NCI-H2227 (cell line): ENCODE data around the gene MROH7.
"Not testable (repeated sequence)": the region's sequence is repeated elsewhere in the genome, so short reads cannot be mapped to it uniquely, and the experiment has no call there.

ENCODE experiments used
- DNase-seq: peaks from one replicate; lab custom pipeline; 2025; ENCODE audit not compliant: unreplicated experiment; lab: John Stamatoyannopoulos, UW

MROH7 gene

GRCh38 chr1:54609301-54609921 is 32.2 kb upstream of the MROH7 start:
- no peak for DNase-seq

GRCh38 chr1:54610048-54610447 is 31.5 kb upstream of the MROH7 start:
- no peak for DNase-seq

GRCh38 chr1:54610601-54611580 is 30.7 kb upstream of the MROH7 start:
- no peak for DNase-seq

- no peak for DNase-seq
These were observed 30.0 kb upstream of the MROH7 start for GRCh38 chr1:54611621-54612020.

GRCh38 chr1:54614024-54614423 is 27.6 kb upstream of the MROH7 start:
- no peak for DNase-seq

GRCh38 chr1:54614563-54614962 is 27.0 kb upstream of the MROH7 start:
- no peak for DNase-seq

- no peak for DNase-seq
These were observed 25.9 kb upstream of the MROH7 start for GRCh38 chr1:54615531-54616279.

GRCh38 chr1:54619749-54620148 is 21.8 kb upstream of the MROH7 start:
- no peak for DNase-seq

- no peak for DNase-seq
These were observed 18.2 kb upstream of the MROH7 start, which contains the start of gene FAM151A for GRCh38 chr1:54623216-54624007. Gene FAM151A, minus strand, starts transcription at chr1:54623525. Its CDS starts 130 bp downstream, at chr1:54623395.

- no peak for DNase-seq
These were observed 16.8 kb upstream of the MROH7 start for GRCh38 chr1:54624466-54625464.

- DNase-seq, result no peak
These were observed 14.4 kb upstream of the MROH7 start for GRCh38 chr1:54627196-54627595.

- DNase-seq, result not testable (repeated sequence)
These were observed 5.8 kb upstream of the MROH7 start for GRCh38 chr1:54635804-54636203.

GRCh38 chr1:54636461-54637446 is 4.8 kb upstream of the MROH7 start:
- DNase-seq, result not testable (repeated sequence)

- no peak for DNase-seq
These were observed 1.2 kb upstream of the MROH7 start for GRCh38 chr1:54640361-54640760.

- DNase-seq, result no peak
These were observed 2.1 kb downstream of the MROH7 start for GRCh38 chr1:54643736-54644135.

GRCh38 chr1:54645806-54646676 is 4.5 kb downstream of the MROH7 start:
- no peak for DNase-seq
